DND-41 (cell line): ENCODE measurements around the gene ABCE1.

Experiments used
- ATAC-seq: fragments of 200-7000 bp; cut with Tn5 transposase; 3 replicates; pipeline ENCODE4 v1.9.1; 2021; ENCODE audit warnings: low read depth; ENCODE audit not compliant: insufficient read depth
- DNase-seq: peaks from one replicate; pipeline ENCODE4 v3.0.0-alpha.2; 2020
- H2AFZ ChIP-seq: 2 replicates; pipeline ENCODE4 v1.6.0; 2012; ENCODE audit warnings: low read depth, low read length
- H3K27ac ChIP-seq: 2 replicates; pipeline ENCODE4 v1.5.1; 2012; ENCODE audit warnings: low read length, inconsistent platforms
- H3K27me3 ChIP-seq: fragments of 200-600 bp; sonication (generic); 2 replicates; pipeline ENCODE4 v1.6.0; 2012; ENCODE audit warnings: low read length, mild to moderate bottlenecking, inconsistent platforms; ENCODE audit not compliant: insufficient read depth, poor library complexity
- H3K36me3 ChIP-seq: 2 replicates; pipeline ENCODE4 v1.5.1; 2012; ENCODE audit warnings: low read length, inconsistent platforms; ENCODE audit not compliant: insufficient read depth
- H3K4me1 ChIP-seq: 2 replicates; pipeline ENCODE4 v1.5.1; 2012; ENCODE audit warnings: mild to moderate bottlenecking, low read length; ENCODE audit not compliant: insufficient read depth
- H3K4me2 ChIP-seq: 2 replicates; pipeline ENCODE4 v1.6.0; 2012; ENCODE audit warnings: mild to moderate bottlenecking, moderate library complexity, low read length, inconsistent platforms; ENCODE audit not compliant: insufficient read depth
- H3K4me3 ChIP-seq, 2 experiments: fragments of 200-600 bp in 1 of 2; shearing (Covaris generic) in 1 of 2; 2 replicates each; pipeline ENCODE4 v1.5.1; 2012 to 2016; ENCODE audit warnings: inconsistent platforms in 2 of 2, low read length in 2 of 2, mild to moderate bottlenecking in 2 of 2, low read depth in 1 of 2, moderate library complexity in 1 of 2
- H3K79me2 ChIP-seq: 2 replicates; pipeline ENCODE4 v1.6.0; 2012; ENCODE audit warnings: low read length, inconsistent platforms; ENCODE audit not compliant: insufficient read depth
- H3K9ac ChIP-seq: 2 replicates; pipeline ENCODE4 v1.6.0; 2012; ENCODE audit warnings: low read depth, mild to moderate bottlenecking, inconsistent platforms, low read length, moderate library complexity
- H3K9me3 ChIP-seq: 2 replicates; pipeline ENCODE4 v1.5.1; 2012; ENCODE audit warnings: low read length, moderate library complexity, mild to moderate bottlenecking, inconsistent platforms; ENCODE audit not compliant: insufficient read depth, severe bottlenecking
- H4K20me1 ChIP-seq: 2 replicates; pipeline ENCODE4 v1.6.0; 2012; ENCODE audit warnings: low read length; ENCODE audit not compliant: insufficient read depth
- CTCF ChIP-seq: IDR thresholded peaks from 2 replicates; pipeline ENCODE4 v1.5.1; 2012; ENCODE audit warnings: borderline replicate concordance, low read length, moderate library complexity, mild to moderate bottlenecking; ENCODE audit not compliant: poor library complexity, severe bottlenecking; ENCODE audit errors: extremely low read depth
- EZH2 ChIP-seq: IDR thresholded peaks from 3 replicates; pipeline ENCODE4 v1.6.1; 2012; ENCODE audit warnings: borderline replicate concordance, low read depth, mild to moderate bottlenecking, moderate library complexity, low read length, inconsistent platforms; ENCODE audit not compliant: severe bottlenecking

The ABCE1 gene

GRCh38 chr4:145061318-145061920, 36.7 kb upstream of the ABCE1 start:
- Histone ChIP-seq H3K4me1 (peaks cover 6% of the 10 kb centered on the region), H4K20me1 (no peaks in the 10 kb centered on the region), H3K9me3 (no peaks in the 10 kb centered on the region), H3K79me2 (peaks cover 12% of the 10 kb centered on the region; the same call in 1 of the 2 replicates), H2AFZ (no peak overlapping the region), H3K27ac (no peak overlapping the region), H3K4me3 (no peak overlapping the region), H3K27me3 (no peaks in the 10 kb centered on the region), H3K4me2 (no peak overlapping the region), H3K36me3 (peaks cover 9% of the 10 kb centered on the region; the same call in 1 of the 2 replicates), H3K9ac (no peak overlapping the region)
- TF ChIP-seq EZH2 (no peak), CTCF (peak; percentile 66)
- ATAC-seq (peak; percentile 80), DNase-seq (no peak)

GRCh38 chr4:145066063-145066501, 32.0 kb upstream of the ABCE1 start:
- Histone ChIP-seq H3K4me2 (no peak overlapping the region), H3K9ac (no peak overlapping the region), H3K9me3 (no peaks in the 10 kb centered on the region), H4K20me1 (peaks cover 4% of the 10 kb centered on the region), H3K36me3 (peaks cover 13% of the 10 kb centered on the region; the same call in 1 of the 2 replicates), H3K4me3 (no peak overlapping the region), H2AFZ (no peak overlapping the region), H3K79me2 (peaks cover 21% of the 10 kb centered on the region), H3K27me3 (no peaks in the 10 kb centered on the region), H3K4me1 (peaks cover 6% of the 10 kb centered on the region), H3K27ac (no peak overlapping the region)
- DNase-seq (no peak), ATAC-seq (no peak)
- no peak for TF ChIP-seq CTCF
- TF ChIP-seq EZH2, result no peak

GRCh38 chr4:145069361-145069760, 28.8 kb upstream of the ABCE1 start:
- H3K9me3 ChIP-seq, result no peaks in the 10 kb centered on the region
- H3K27ac ChIP-seq, result no peak overlapping the region
- H2AFZ ChIP-seq, result no peak overlapping the region
- H3K4me2 ChIP-seq, result no peak overlapping the region
- H3K4me3 ChIP-seq, result no peak overlapping the region
- peaks cover 6% of the 10 kb centered on the region for H3K4me1 ChIP-seq
- ATAC-seq (no peak), DNase-seq (no peak)
- no peak overlapping the region for H3K9ac ChIP-seq
- H4K20me1 ChIP-seq, result peaks cover 4% of the 10 kb centered on the region
- H3K27me3 ChIP-seq, result no peaks in the 10 kb centered on the region
- no peak for TF ChIP-seq CTCF
- no peak for TF ChIP-seq EZH2
- peaks cover 6% of the 10 kb centered on the region; the same call in 1 of the 2 replicates for H3K36me3 ChIP-seq
- H3K79me2 ChIP-seq, result peaks cover 21% of the 10 kb centered on the region

GRCh38 chr4:145071560-145071959, 26.6 kb upstream of the ABCE1 start:
- H3K9ac ChIP-seq, result no peak overlapping the region
- no peaks in the 10 kb centered on the region for H3K27me3 ChIP-seq
- peaks cover 31% of the 10 kb centered on the region for H3K79me2 ChIP-seq
- TF ChIP-seq EZH2, result no peak
- TF ChIP-seq CTCF, result no peak
- peaks cover 3% of the 10 kb centered on the region for H3K4me1 ChIP-seq
- no peaks in the 10 kb centered on the region for H3K9me3 ChIP-seq
- DNase-seq, result no peak
- H2AFZ ChIP-seq, result no peak overlapping the region
- H3K36me3 ChIP-seq, result peaks cover 14% of the 10 kb centered on the region
- ATAC-seq, result no peak
- no peak overlapping the region for H3K4me2 ChIP-seq
- H4K20me1 ChIP-seq, result peaks cover 12% of the 10 kb centered on the region
- no peak overlapping the region for H3K27ac ChIP-seq
- no peak overlapping the region for H3K4me3 ChIP-seq
